Gastroesophageal sphincter (tissue), 3 donors: ENCODE data around the gene SYT14.

ENCODE experiments used
- CTCF ChIP-seq, 4 experiments: fragments of 200-600 bp in 2 of 4; fragments of 450-650 bp in 2 of 4; sonication (generic) in 1 of 4; IDR thresholded peaks; one replicate each; pipeline ENCODE4 v1.5.1; 2017 to 2019; ENCODE audit warnings: antibody characterized with exemption in 4 of 4, mild to moderate bottlenecking in 2 of 4, moderate library complexity in 2 of 4
- EP300 ChIP-seq: sonication (generic); formaldehyde crosslinking; IDR thresholded peaks from one replicate; pipeline ENCODE4 v1.6.1; 2017; ENCODE audit warnings: antibody characterized with exemption, mild to moderate bottlenecking
- POLR2A ChIP-seq, 2 donors: fragments of 450-650 bp; IDR thresholded peaks; one replicate each; pipeline ENCODE4 v1.6.1; 2017; ENCODE audit warnings: antibody characterized with exemption in 2 of 2, mild to moderate bottlenecking in 2 of 2, moderate library complexity in 1 of 2
- POLR2AphosphoS5 ChIP-seq: sonication (generic); formaldehyde crosslinking; IDR thresholded peaks from one replicate; pipeline ENCODE4 v1.6.1; 2017; ENCODE audit warnings: antibody characterized with exemption

- TF ChIP-seq POLR2A (IDR thresholded peaks at IDR 0.05) (no peak), POLR2AphosphoS5 (no peak), EP300 (no peak), CTCF (IDR thresholded peaks at IDR 0.05) (no peak)
Measured at GRCh38 chr1:210217482-210217881, 279.5 kb downstream of the SYT14 start.
